Subcutaneous adipose tissue (tissue), 4 donors: ENCODE results near the gene STAT4. TPM values are rescaled to one million over a fixed set of nuclear protein-coding genes. Genes with fewer than 3 reads are reported as not detected.

Experiments
- total RNA-seq, 4 donors: library from RNA; depleted of rRNA; stranded (reverse); fragments of >200 nt; gene quantifications; one replicate each; pipeline ENCODE4 v1.1.0, GENCODE V29; 2016
- TF ChIP-seq, protein P1 (sequence below): fragments of 450-650 bp; IDR thresholded peaks from one replicate; pipeline ENCODE4 v1.5.1; 2016; ENCODE audit warnings: low read depth, mild to moderate bottlenecking, control low read depth, antibody characterized with exemption, moderate library complexity

The STAT4 gene
- total RNA-seq, 4 donors from 2014 or later: 4.4 to 14.7 (median 6.7) TPM

DNA sequence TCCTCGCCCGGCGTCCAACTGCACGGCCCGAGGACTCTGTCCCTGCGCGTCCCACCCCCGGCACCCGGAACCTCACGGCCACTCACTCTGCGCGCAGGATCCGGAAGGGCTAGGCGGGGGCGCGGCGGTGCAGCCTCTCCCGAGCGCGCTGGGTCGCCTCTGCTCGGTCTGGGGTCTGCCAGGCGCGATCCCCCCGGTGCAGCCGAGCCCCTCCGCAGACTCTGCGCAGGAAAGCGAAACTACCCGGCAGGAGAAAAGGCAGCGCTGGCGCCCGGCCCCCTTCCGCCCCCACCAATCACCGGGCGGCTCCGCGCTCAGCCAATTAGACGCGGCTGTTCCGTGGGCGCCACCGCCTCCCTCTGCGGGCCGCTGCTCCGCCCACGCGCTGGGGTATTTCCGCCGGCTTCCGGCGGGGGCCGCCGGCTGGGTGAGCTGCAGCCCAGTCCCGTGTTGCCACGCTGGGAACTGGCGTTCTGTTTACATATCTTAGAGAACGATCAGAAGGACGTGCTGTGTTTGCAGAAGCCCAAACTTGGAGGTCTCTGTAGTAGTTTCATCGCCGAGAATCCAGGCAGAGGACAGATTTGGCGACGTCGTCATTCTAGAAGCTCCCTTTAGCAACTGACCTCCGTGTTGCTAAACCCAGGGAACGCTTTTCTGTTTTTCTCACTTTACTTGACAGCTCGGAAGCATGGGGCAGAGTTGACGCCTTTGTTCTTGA, 136.7 kb downstream of the STAT4 start, which contains the start of gene STAT1:
Gene STAT1, minus strand, starts transcription at position 240 of the 721 bp plus-strand sequence. CDS start 4,168 bp downstream, outside the sequence.
- TF ChIP-seq, protein P1, sequence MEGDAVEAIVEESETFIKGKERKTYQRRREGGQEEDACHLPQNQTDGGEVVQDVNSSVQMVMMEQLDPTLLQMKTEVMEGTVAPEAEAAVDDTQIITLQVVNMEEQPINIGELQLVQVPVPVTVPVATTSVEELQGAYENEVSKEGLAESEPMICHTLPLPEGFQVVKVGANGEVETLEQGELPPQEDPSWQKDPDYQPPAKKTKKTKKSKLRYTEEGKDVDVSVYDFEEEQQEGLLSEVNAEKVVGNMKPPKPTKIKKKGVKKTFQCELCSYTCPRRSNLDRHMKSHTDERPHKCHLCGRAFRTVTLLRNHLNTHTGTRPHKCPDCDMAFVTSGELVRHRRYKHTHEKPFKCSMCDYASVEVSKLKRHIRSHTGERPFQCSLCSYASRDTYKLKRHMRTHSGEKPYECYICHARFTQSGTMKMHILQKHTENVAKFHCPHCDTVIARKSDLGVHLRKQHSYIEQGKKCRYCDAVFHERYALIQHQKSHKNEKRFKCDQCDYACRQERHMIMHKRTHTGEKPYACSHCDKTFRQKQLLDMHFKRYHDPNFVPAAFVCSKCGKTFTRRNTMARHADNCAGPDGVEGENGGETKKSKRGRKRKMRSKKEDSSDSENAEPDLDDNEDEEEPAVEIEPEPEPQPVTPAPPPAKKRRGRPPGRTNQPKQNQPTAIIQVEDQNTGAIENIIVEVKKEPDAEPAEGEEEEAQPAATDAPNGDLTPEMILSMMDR: no peak

DNA sequence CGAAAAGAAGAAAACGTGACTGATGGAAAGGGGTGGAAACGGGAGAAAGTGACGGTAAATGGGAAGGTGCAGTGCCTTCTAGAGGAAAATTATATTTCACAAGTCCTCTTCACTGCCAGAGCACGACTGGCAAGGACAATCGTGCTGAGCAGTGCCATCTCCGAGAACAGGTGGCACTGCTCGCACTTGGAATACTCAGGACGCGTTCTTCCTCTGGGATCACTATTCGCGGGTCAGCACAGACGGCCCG, 137.2 kb downstream of the STAT4 start:
- TF ChIP-seq, protein P1: no peak

DNA sequence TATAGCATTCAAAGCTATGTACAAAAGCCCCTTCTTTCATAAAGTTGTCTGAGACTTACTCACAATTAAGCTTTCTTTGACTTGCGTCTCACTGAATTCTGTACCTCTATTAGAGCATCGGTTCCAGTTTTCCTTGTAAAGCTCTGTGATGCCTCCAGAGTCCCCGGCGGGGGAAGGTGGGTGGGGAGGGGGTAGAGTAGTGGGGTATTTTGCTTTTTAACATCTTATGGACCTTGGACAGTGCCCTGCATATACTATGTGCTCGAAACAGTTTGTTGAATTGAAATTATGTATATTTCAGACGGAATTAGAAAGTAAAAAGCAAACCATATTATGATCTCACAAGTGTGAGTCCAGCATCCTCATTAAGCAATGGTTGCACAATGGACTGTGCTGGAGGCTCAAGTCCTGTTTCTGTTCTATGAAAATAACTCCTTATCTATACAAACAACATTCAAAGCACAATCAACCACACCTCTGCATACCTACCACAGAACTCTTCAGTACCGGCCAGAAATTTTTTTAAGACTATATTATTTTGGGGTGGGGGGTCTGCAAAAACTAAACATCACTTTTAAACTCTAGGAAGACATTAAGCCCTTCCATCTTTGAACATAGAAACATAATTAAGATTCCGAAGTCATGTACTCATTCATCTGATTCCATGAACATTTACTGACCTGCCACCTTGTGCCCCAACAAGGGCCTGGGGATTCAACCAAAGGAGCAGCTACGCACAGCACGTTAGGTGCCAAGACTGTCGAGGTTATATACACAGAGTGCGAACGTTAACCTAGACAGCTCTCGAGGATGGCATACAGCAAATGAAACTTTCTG, 137.7 kb downstream of the STAT4 start:
- TF ChIP-seq, protein P1: no peak

DNA sequence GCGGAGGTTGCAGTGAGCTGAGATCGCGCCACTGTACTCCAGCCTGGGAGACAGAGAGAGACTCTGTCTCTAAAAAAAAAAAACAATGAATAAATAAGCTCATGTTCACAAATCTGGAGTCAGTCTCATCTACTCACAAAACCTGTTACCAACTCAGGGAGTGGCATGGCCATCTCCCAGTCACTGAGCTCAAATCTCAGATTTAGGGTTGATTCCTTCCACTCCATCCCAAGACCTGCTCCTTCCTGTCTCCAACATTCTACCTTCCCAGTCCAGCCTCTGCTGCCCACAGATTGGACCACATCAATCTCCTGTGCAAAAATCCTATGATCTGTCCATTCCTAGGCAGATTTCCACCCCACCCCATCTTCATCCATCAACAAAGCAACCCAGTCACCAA, 138.4 kb downstream of the STAT4 start:
- TF ChIP-seq, protein P1: no peak

DNA sequence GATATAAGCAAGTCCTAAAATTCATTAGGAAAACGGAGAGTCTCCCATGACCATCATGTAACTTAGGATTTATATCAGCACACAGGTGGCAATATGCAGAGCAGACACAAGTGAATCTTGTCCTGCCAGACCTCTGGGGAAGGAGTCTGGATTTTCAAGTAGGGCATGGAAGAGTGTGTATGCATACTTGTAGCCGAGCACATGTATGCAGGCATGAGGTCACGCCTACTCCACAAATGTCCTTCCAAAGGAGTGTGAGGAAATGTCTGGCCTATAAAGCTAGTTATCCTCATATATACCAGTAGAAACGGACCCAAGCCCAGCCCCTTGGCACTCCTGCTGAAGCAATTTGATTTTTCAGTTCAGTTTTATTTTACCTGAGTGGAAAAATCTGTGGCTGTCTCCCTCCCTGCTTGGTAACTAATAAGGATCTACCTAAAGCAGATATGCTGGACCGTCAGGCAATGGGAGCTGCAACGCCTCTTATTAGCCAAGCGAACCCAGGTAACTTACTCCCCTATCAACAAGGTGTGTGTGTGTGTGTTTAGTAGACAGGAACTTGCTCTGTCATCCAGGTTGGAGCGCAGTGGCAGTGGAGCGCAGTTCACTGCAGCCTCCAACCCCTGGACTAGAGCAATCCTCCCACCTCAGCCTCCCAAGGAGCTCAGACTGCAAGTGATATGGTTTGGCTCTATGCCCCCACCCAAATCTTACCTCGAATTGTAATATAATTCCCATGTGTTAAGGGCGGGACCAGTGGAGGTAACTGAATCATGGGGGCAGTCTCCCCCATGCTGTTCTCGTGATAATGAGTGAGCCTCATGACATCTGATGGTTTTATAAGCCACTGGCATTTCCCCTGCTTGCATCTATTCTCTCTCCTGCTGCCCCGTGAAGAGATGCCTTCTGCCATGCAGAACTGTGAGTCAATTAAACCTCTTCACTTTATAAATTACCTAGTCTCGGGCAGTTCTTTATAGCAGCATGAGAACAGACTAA, 139.6 kb downstream of the STAT4 start:
- TF ChIP-seq, protein P1: no peak

DNA sequence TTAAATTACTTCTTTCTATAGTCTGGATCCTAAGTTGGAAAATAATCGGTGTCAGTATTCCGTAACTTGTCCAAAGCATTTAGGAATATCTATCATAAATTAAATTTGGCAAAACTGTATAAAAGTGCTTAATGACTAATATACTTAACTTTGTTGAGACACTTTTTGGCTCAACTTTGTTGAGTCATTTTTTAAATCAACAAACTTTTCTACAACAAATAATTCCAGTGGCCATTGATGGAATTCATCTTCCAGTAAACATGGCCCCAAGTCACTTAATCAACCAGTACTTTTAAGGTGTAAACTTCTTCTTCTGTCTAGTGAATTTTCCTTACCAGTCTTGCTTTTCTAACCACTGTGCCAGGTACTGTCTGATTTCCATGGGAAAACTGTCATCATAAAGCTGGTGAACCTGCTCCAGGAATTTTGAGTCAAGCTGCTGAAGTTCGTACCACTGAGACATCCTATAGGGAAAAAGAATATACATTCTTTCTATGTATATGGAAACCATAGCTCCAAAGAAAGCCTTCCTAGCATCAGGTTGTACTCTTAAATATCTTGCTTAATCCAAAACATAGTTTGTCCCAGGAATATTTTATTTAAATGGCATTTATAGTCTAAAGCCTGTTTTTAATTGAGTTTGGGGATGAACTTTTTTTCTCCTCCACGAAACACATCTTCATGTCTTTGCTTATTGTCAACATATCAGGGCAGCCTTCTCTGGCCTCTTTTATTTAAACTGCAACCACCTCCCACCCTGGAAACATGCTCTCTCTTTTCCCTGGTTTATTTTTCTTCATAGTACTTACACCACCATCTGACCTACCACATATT, 141.0 kb downstream of the STAT4 start:
- TF ChIP-seq, protein P1: no peak
